MM.1S (cell line): ENCODE results near the gene GRIA3.

Experiments
- EZH2 ChIP-seq: fragments of 300-600 bp; sonication (generic); optimal IDR thresholded peaks from 2 replicates; pipeline ENCODE3; 2017; ENCODE audit warnings: low read depth, mild to moderate bottlenecking, antibody characterized with exemption, low read length, mixed read lengths
- TF ChIP-seq, protein P1 (sequence below): fragments of 300-600 bp; sonication (generic); IDR thresholded peaks from 2 replicates; pipeline ENCODE4 v1.5.1; 2016; ENCODE audit warnings: antibody characterized with exemption, low read length, mixed read lengths

DNA sequence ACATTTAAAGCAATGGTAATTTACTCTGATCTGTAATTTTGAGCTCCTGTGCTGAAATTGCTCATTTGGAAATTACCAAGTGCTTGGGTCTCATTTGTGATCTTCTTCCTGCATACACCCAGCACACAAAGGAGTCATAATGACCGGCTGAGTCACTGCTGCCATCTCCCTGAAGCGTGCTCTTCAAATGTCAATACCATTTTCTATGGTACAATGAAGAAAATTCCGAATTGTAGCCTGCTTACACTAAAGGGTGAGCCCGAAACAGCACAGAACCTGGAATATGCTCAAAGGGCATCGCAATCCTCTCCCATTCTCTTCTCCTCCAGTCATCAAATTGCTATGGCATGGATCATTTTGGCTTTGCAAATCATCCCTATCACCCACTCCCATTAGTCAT lies 140.5 kb downstream of the GRIA3 start:
- TF ChIP-seq, protein P1, sequence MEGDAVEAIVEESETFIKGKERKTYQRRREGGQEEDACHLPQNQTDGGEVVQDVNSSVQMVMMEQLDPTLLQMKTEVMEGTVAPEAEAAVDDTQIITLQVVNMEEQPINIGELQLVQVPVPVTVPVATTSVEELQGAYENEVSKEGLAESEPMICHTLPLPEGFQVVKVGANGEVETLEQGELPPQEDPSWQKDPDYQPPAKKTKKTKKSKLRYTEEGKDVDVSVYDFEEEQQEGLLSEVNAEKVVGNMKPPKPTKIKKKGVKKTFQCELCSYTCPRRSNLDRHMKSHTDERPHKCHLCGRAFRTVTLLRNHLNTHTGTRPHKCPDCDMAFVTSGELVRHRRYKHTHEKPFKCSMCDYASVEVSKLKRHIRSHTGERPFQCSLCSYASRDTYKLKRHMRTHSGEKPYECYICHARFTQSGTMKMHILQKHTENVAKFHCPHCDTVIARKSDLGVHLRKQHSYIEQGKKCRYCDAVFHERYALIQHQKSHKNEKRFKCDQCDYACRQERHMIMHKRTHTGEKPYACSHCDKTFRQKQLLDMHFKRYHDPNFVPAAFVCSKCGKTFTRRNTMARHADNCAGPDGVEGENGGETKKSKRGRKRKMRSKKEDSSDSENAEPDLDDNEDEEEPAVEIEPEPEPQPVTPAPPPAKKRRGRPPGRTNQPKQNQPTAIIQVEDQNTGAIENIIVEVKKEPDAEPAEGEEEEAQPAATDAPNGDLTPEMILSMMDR, result no peak
- no peak for TF ChIP-seq EZH2
